SH-SY5Y (cell line): Measurements from ENCODE around the gene IL37.

Source experiments
- GATA2 ChIP-seq: IDR thresholded peaks from 2 replicates; pipeline ENCODE4 v1.6.1; 2011; ENCODE audit warnings: mild to moderate bottlenecking, low read depth, low read length
- GATA3 ChIP-seq: IDR thresholded peaks from 2 replicates; pipeline ENCODE4 v1.6.1; 2011; ENCODE audit warnings: low read depth, mild to moderate bottlenecking, low read length, moderate library complexity

DNA sequence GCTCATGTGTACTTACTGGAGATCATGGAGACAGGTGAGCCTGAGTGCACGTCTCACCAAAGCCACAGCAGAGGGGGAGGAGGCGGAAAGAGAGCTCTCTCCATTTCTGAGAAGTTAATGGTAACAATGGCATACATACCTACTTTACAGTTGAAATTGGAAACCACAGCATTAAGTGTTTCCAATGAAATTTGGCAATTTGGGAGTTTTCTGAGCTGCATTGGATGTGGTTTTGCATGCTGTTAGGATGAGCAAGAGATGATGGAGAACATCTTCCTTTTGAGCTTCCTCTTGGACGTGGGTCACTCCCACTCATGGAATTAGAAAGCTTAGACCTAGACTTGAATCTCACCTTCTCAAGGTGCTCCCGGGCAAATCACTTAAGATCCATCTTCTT is 25.5 kb upstream of the IL37 start:
- TF ChIP-seq GATA2 (no peak), GATA3 (no peak)
